ENCODE measurements around the gene ATF6.
A peak's percentile ranks its signal among the peaks of the same experiment; 100 is the strongest.
"Not testable (repeated sequence)": the region's sequence is repeated elsewhere in the genome, so short reads cannot be mapped to it uniquely, and the experiment has no call there.

The ATF6 gene

GRCh38 chr1:161763522-161764098, 2.5 kb upstream of the ATF6 start:
- peak; percentile 46 for TF ChIP-seq CTCF (IDR thresholded peaks at IDR 0.05; ENCODE audit: extremely low read depth, missing control alignments)
- peak; percentile 29 for DNase-seq (ENCODE audit: low spot score)

- TF ChIP-seq CTCF (IDR thresholded peaks at IDR 0.05; ENCODE audit: extremely low read depth, missing control alignments): no peak
- no peak for DNase-seq (ENCODE audit: low spot score)
Observed at GRCh38 chr1:161768461-161768860, 2.3 kb downstream of the ATF6 start.

- DNase-seq (ENCODE audit: low spot score): no peak
Observed at GRCh38 chr1:161768986-161769672, 3.0 kb downstream of the ATF6 start.

GRCh38 chr1:161769673-161770045, 3.5 kb downstream of the ATF6 start:
- DNase-seq (ENCODE audit: low spot score): not testable (repeated sequence)

More at GRCh38 chr1:161768986-161769672, 3.0 kb downstream of the ATF6 start:
- TF ChIP-seq CTCF (IDR thresholded peaks at IDR 0.05; ENCODE audit: extremely low read depth, missing control alignments): no peak

- no peak for DNase-seq (ENCODE audit: low spot score)
- no peak for TF ChIP-seq CTCF (IDR thresholded peaks at IDR 0.05; ENCODE audit: extremely low read depth, missing control alignments)
Observed at GRCh38 chr1:161770250-161770649, 4.1 kb downstream of the ATF6 start.

GRCh38 chr1:161771161-161771560, 5.0 kb downstream of the ATF6 start:
- no peak for TF ChIP-seq CTCF (IDR thresholded peaks at IDR 0.05; ENCODE audit: extremely low read depth, missing control alignments)
- DNase-seq (ENCODE audit: low spot score): no peak

GRCh38 chr1:161771973-161772372, 5.9 kb downstream of the ATF6 start:
- no peak for TF ChIP-seq CTCF (IDR thresholded peaks at IDR 0.05; ENCODE audit: extremely low read depth, missing control alignments)
- DNase-seq (ENCODE audit: low spot score): no peak

GRCh38 chr1:161772397-161772796, 6.3 kb downstream of the ATF6 start:
- no peak for DNase-seq (ENCODE audit: low spot score)
- no peak for TF ChIP-seq CTCF (IDR thresholded peaks at IDR 0.05; ENCODE audit: extremely low read depth, missing control alignments)

Data from GM20000 (cell line).